K562 (cell line): ENCODE results near the gene JPH4. TPM values are rescaled to one million over a fixed set of nuclear protein-coding genes. Genes with fewer than 3 reads are reported as not detected.
"Not testable (repeated sequence)": the region's sequence is repeated elsewhere in the genome, so short reads cannot be mapped to it uniquely, and the experiment has no call there.

ENCODE experiments used
- ATAC-seq: fragments of 200-7000 bp; cut with Tn5 transposase; 3 replicates; pipeline ENCODE4 v1.9.1; 2020; ENCODE audit warnings: moderate library complexity
- BruUV-seq: library from RNA; stranded (reverse); fragments of 400-500 nt; replicated peaks from 2 replicates; lab custom pipeline; 2021; lab: Mats Ljungman, UMichigan
- CTCF ChIA-PET: fragments of 300-600 bp; formaldehyde crosslinking; extraction: SDS; loops from one replicate; lab custom pipeline; 2021; ENCODE audit warnings: low intra/inter-chr PET ratio; lab: Yijun Ruan, JAX
- POLR2A ChIA-PET: fragments of 300-600, 350-650 bp; sonication (Branson Sonifier 250); formaldehyde crosslinking; extraction: SDS; loops from one replicate; lab custom pipeline; 2021; ENCODE audit warnings: antibody characterized with exemption, inconsistent platforms; lab: Yijun Ruan, JAX
- DNase-seq, 4 experiments: peaks; one replicate each; pipeline versions ENCODE4 v3.0.0 to v3.0.0-alpha.2; 2011 to 2018; ENCODE audit warnings: low spot score in 3 of 4, mixed read lengths in 3 of 4; ENCODE audit errors: extremely low read depth in 1 of 4
- FAIRE-seq: peaks from 2 replicates; lab custom pipeline; 2011; peaks lifted over from hg19 to GRCh38; lab: Jason Lieb, UNC
- H2AFZ ChIP-seq: 2 replicates; pipeline ENCODE4 v1.6.0; 2011; ENCODE audit warnings: low read depth, low read length, control low read depth, inconsistent platforms
- H3K27ac ChIP-seq: fragments of 200-600 bp; 3 replicates; pipeline ENCODE4 v1.8.0; 2011; ENCODE audit warnings: low read depth, mild to moderate bottlenecking, control low read depth, inconsistent platforms, low read length, moderate library complexity, mixed read lengths; ENCODE audit errors: extremely low read depth
- H3K27me3 ChIP-seq, 2 experiments: fragments of 300-600 bp in 1 of 2; 2 replicates in 1 of 2; 3 replicates in 1 of 2; pipeline versions ENCODE4 v1.6.0 to v1.8.0; 2011; ENCODE audit warnings: inconsistent platforms in 2 of 2, low read length in 2 of 2, mild to moderate bottlenecking in 1 of 2, mixed read lengths in 1 of 2, moderate library complexity in 1 of 2; ENCODE audit not compliant: control insufficient read depth in 2 of 2, insufficient read depth in 2 of 2
- H3K36me3 ChIP-seq: fragments of 300-600 bp; 3 replicates; pipeline ENCODE4 v1.8.0; 2011; ENCODE audit warnings: mild to moderate bottlenecking, low read length, inconsistent platforms; ENCODE audit not compliant: control insufficient read depth, insufficient read depth
- H3K4me1 ChIP-seq, 2 experiments: fragments of 200-600 bp in 1 of 2; replicated peaks in 1 of 2; 2 replicates in 1 of 2; 3 replicates in 1 of 2; pipeline versions ENCODE4 v1.5.1 to v1.8.0; 2011; ENCODE audit warnings: inconsistent platforms in 2 of 2, low read length in 2 of 2, mild to moderate bottlenecking in 1 of 2, mixed read lengths in 1 of 2, moderate library complexity in 1 of 2; ENCODE audit not compliant: control insufficient read depth in 2 of 2, insufficient read depth in 2 of 2
- H3K4me2 ChIP-seq: 2 replicates; pipeline ENCODE4 v1.6.1; 2011; ENCODE audit warnings: low read length, control low read depth, inconsistent platforms, mixed read lengths; ENCODE audit not compliant: insufficient read depth
- H3K4me3 ChIP-seq: fragments of 200-600 bp; sonication (generic), shearing (Covaris generic); 2 replicates; pipeline ENCODE4 v1.5.1; 2016; ENCODE audit warnings: control low read depth, inconsistent platforms
- H3K79me2 ChIP-seq: fragments of 200-600 bp; 3 replicates; pipeline ENCODE4 v1.8.0; 2011; ENCODE audit warnings: low read length, inconsistent platforms; ENCODE audit not compliant: control insufficient read depth, insufficient read depth
- H3K9ac ChIP-seq, 2 experiments: 2 replicates each; pipeline versions ENCODE4 v1.6.0 to v1.6.1; 2011; ENCODE audit warnings: low read depth in 2 of 2, low read length in 2 of 2, control low read depth in 1 of 2, inconsistent platforms in 1 of 2, mild to moderate bottlenecking in 1 of 2, mixed read lengths in 1 of 2; ENCODE audit not compliant: insufficient read depth in 1 of 2
- H3K9me1 ChIP-seq: one replicate; pipeline ENCODE4 v1.6.0; 2011; ENCODE audit warnings: inconsistent platforms, mild to moderate bottlenecking, low read length, moderate library complexity; ENCODE audit not compliant: control insufficient read depth, insufficient read depth
- H3K9me3 ChIP-seq: replicated peaks from 2 replicates; pipeline ENCODE4 v1.5.1; 2011; ENCODE audit warnings: low read depth, low read length, inconsistent platforms; ENCODE audit not compliant: control insufficient read depth, insufficient read depth
- H4K20me1 ChIP-seq: replicated peaks from 2 replicates; pipeline ENCODE4 v1.6.1; 2011; ENCODE audit warnings: low read length, inconsistent platforms, mixed read lengths; ENCODE audit not compliant: control insufficient read depth, insufficient read depth
- GATAD2B ChIP-seq: fragments of 450-650 bp; IDR thresholded peaks from 2 replicates; pipeline ENCODE4 v1.6.1; 2017; ENCODE audit warnings: mild to moderate bottlenecking, borderline replicate concordance
- WGBS: fragments of 100-300 bp; shearing (Covaris generic); methylation state at CpG from one replicate; pipeline ENCODE4 v1.1.6; 2016; ENCODE audit warnings: low coverage, mixed read lengths; ENCODE audit not compliant: insufficient coverage; ENCODE audit errors: missing lambda C conversion rate; 5-methylcytosine and 5-hydroxymethylcytosine counted together
- in situ Hi-C: fragments of 300-500 bp; cut with MboI; formaldehyde crosslinking; loops from 4 replicates; pipeline ENCODE4 v1.15.0; 2018; ENCODE audit warnings: inconsistent platforms, mixed read lengths
- intact Hi-C: fragments of 100-400 bp; cut with micrococcal nuclease; formaldehyde crosslinking; loops from 2 replicates; pipeline ENCODE4 v1.14.2; 2022
- polyA plus RNA-seq, 8 experiments: library from polyadenylated mRNA; depleted of rRNA in 4 of 8; stranded (reverse) in 5 of 8; unstranded in 3 of 8; fragments of >200 nt; fragmentation: Nextera tagmentation in 2 of 8; fragmentation: Illumina TruSeq in 1 of 8; extraction: Ambion mirVana in 2 of 8; extraction: Trizol in 1 of 8; gene quantifications; 2 replicates each; pipeline versions ENCODE4 v1.2.1 to v1.2.3, GENCODE V29; 2011 to 2014; ENCODE audit warnings: inconsistent platforms in 1 of 8, missing spikeins in 1 of 8
- total RNA-seq, 7 experiments: library from RNA; depleted of rRNA in 6 of 7; stranded (reverse); fragments of >200 nt in 6 of 7; fragmentation: Illumina TruSeq in 2 of 7; extraction: Trizol in 2 of 7; gene quantifications; 2 replicates each; pipeline versions ENCODE4 v1.2.1 to v1.2.3, GENCODE V29; 2011 to 2021; ENCODE audit warnings: low replicate concordance in 1 of 7

The JPH4 gene
- total and polyA plus RNA-seq, 9 of the 15 experiments (the other 6 are each of a cell fraction or from before 2014, with no cell fraction given): 0.04 to 0.13 (median 0.06) TPM; not detected in 5

DNA sequence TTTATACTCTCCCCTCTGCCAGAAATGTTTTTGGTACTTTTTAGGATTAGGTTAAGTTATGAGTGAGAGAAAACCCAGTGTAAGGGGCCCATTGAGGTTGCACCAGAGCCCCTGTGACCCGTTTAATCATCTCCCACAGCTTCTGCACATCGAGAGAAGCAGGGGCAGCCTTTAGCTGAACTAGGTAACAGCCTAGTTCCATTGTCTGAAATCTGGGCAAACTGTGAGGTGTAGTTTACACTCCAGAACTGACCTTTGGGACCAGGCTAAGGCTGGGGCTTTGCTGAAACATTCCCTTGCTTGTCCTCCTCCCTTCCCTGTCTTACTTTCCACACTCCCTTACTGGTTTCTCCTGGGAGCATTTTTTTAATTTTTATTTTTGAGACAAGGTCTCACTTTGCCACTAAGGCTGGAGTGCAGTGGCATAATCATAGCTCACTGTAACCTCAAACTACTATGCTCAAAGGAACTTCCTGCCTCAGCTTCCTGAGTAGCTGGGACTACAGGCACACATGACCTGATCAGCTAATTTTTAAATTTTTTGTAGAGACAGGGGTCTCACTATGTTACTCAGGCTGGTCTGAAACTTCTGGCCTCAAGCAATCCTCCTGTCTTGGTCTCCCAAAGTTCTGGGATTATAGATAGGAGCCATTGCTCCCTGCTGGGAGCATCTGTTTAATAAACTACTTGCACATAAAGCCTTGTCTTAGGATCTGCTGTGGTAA, 31.7 kb upstream of the JPH4 start:
- no peaks in the 10 kb centered on the region for H3K36me3 ChIP-seq
- no peak overlapping the region for H2AFZ ChIP-seq
- H3K9me1 ChIP-seq: no peaks in the 10 kb centered on the region
- POLR2A ChIA-PET: interaction anchor here (0.8 kb wide), 1 partner anchor 10 kb away, joined by 4 read pairs; no protein-coding TSS in a partner anchor
- BruUV-seq: no TSS peak
- no peak overlapping the region for H3K4me2 ChIP-seq
- CTCF ChIA-PET: interaction anchor here (1.1 kb wide), 1 partner anchor 20 kb away, joined by 5 read pairs; no protein-coding TSS in a partner anchor
- intact Hi-C loops (no loop called here), in situ Hi-C loops (no loop called here)
- FAIRE-seq (no peak), DNase-seq (no peak), ATAC-seq (no peak)
- no peak overlapping the region for H3K4me3 ChIP-seq
- WGBS: 0% methylated on average over 2 of the region's 2 CpGs
- H3K79me2 ChIP-seq: no peaks in the 10 kb centered on the region
- no peak overlapping the region for H3K27ac ChIP-seq
- no peak for TF ChIP-seq GATAD2B
- H4K20me1 ChIP-seq: no peaks in the 10 kb centered on the region
- no peaks in the 10 kb centered on the region for H3K4me1 ChIP-seq
- H3K27me3 ChIP-seq: peaks cover 0 to 14% of the 10 kb centered on the region in 2 experiments; a peak in 2 of 5 replicates
- no peak overlapping the region for H3K9ac ChIP-seq
- H3K9me3 ChIP-seq: no peaks in the 10 kb centered on the region

- H3K9ac ChIP-seq, FAIRE-seq, H3K9me1 ChIP-seq, in situ Hi-C loops, BruUV-seq, H3K27ac ChIP-seq, H2AFZ ChIP-seq, POLR2A ChIA-PET, DNase-seq, H3K9me3 ChIP-seq, H3K4me1 ChIP-seq, intact Hi-C loops, H4K20me1 ChIP-seq, H3K4me3 ChIP-seq, ATAC-seq, CTCF ChIA-PET, H3K79me2 ChIP-seq, H3K4me2 ChIP-seq, H3K36me3 ChIP-seq: not testable (repeated sequence)
- WGBS: 2% methylated on average over 6 of the region's 7 CpGs
- peaks cover 0 to 12% of the 10 kb centered on the region in 2 experiments; a peak in 2 of 5 replicates for H3K27me3 ChIP-seq
Observed at GRCh38 chr14:23609411-23610089, 31.0 kb upstream of the JPH4 start.
